Chondrocyte (in vitro differentiated cells): ENCODE measurements around the gene FTCD. TPM values are rescaled to one million over a fixed set of nuclear protein-coding genes. Genes with fewer than 3 reads are reported as not detected.
"Not testable (repeated sequence)": the region's sequence is repeated elsewhere in the genome, so short reads cannot be mapped to it uniquely, and the experiment has no call there.

Source experiments
- DNase-seq: peaks from one replicate; pipeline ENCODE4 v3.0.0; 2021; ENCODE audit warnings: mixed read lengths, low spot score
- H3K27ac Mint-ChIP-seq: one replicate; pipeline ENCODE4 v1.8.0; 2021; ENCODE audit warnings: mild to moderate bottlenecking, moderate library complexity, mixed read lengths; ENCODE audit not compliant: unreplicated experiment
- H3K27me3 Mint-ChIP-seq: 2 replicates; pipeline ENCODE4 v1.8.0; 2021; ENCODE audit warnings: low read depth, mixed read lengths
- H3K36me3 Mint-ChIP-seq: 2 replicates; pipeline ENCODE4 v1.8.0; 2021; ENCODE audit warnings: low read depth, mixed read lengths
- H3K4me1 Mint-ChIP-seq: 2 replicates; pipeline ENCODE4 v1.8.0; 2021; ENCODE audit warnings: low read depth, mild to moderate bottlenecking, mixed read lengths
- H3K4me3 Mint-ChIP-seq: one replicate; pipeline ENCODE4 v1.8.0; 2021; ENCODE audit warnings: mild to moderate bottlenecking, moderate library complexity, mixed read lengths; ENCODE audit not compliant: unreplicated experiment
- H3K9me3 Mint-ChIP-seq: 2 replicates; pipeline ENCODE4 v1.8.0; 2021; ENCODE audit warnings: low read depth, mixed read lengths
- total RNA-seq: library from RNA; stranded (reverse); gene quantifications from 3 replicates; pipeline ENCODE4 v1.2.1, GENCODE V29; 2021
- TF ChIP-seq, protein P1 (sequence below): fragments of 200-600 bp; sonication (generic); IDR thresholded peaks from 2 replicates; pipeline ENCODE4 v1.5.0; 2021; ENCODE audit warnings: antibody characterized with exemption, mild to moderate bottlenecking, moderate library complexity

The FTCD gene
- total RNA-seq, 1 donor from 2014 or later: 1.7 TPM

DNA sequence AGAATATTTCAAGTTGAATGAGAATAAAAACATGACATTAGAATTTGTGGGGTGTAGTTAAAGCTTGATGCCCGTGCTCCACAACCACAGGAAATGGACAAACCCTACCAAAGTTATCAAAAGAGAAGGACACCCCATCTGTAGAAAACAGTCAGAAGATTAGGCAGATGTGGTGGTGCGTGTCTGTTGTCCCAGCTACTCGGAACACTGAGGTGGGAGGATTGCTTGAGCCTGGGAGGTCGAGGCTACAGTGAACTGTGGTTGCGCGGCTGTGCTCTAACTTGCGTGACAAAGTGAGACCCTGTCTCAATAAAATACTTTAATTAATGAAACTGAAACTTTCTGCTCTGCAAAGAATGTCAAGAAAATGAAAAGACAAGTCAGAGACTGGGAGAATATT, 30.3 kb upstream of the FTCD start:
- Mint-ChIP-seq H3K9me3 (no peaks in the 10 kb centered on the region), H3K27ac (peak overlapping the region; percentile 98), H3K4me1 (peaks cover 46% of the 10 kb centered on the region), H3K27me3 (no peaks in the 10 kb centered on the region), H3K36me3 (peaks cover 5% of the 10 kb centered on the region), H3K4me3 (peak overlapping the region; percentile 87)
- no peak for DNase-seq
- TF ChIP-seq, protein P1, sequence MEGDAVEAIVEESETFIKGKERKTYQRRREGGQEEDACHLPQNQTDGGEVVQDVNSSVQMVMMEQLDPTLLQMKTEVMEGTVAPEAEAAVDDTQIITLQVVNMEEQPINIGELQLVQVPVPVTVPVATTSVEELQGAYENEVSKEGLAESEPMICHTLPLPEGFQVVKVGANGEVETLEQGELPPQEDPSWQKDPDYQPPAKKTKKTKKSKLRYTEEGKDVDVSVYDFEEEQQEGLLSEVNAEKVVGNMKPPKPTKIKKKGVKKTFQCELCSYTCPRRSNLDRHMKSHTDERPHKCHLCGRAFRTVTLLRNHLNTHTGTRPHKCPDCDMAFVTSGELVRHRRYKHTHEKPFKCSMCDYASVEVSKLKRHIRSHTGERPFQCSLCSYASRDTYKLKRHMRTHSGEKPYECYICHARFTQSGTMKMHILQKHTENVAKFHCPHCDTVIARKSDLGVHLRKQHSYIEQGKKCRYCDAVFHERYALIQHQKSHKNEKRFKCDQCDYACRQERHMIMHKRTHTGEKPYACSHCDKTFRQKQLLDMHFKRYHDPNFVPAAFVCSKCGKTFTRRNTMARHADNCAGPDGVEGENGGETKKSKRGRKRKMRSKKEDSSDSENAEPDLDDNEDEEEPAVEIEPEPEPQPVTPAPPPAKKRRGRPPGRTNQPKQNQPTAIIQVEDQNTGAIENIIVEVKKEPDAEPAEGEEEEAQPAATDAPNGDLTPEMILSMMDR: no peak

DNA sequence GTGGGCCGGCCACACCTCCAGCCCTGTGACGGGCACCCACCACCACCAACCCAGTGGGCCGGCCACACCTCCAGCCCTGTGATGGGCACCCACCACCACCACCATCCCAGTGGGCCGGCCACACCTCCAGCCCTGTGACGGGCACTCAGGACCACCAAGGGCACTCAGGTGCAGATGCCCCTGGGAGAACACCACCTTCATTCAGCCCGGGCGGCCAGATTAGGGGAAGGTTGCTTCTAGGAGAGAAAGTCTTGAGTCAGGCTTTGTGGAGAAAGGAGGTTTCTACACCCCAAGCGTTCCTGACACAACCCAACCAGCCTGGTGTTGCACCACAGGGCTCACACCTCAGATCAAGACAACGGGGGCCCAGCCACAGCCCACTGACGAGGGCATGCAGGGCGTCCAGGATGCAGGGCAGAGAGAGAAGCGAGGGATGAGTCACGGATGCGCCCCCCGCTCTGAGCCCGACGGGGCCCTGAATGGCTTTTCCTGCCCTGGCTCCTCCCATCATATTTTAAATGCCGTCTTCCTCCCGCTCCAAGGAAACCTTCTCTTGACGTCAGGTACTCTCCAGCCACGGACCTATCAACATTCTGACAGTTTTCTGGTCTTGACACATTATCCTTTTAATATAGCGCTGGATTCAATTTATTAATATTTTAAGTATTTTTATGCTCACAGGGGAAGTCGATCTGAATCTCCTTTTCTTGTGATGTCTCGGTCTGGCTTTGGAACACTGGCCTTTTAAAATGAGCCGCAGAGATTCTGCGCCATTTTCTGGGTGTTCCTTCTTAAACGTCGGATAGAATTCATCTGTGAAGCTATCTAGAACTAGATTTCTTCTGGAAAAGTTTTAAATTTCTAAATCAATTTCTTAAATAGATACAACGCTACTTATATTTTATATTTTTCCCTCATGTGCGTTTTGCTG, 29.5 kb upstream of the FTCD start:
- H3K9me3 Mint-ChIP-seq: no peaks in the 10 kb centered on the region
- peaks cover 5% of the 10 kb centered on the region for H3K36me3 Mint-ChIP-seq
- DNase-seq: no peak
- H3K27ac Mint-ChIP-seq: peak overlapping the region; percentile 98
- no peaks in the 10 kb centered on the region for H3K27me3 Mint-ChIP-seq
- H3K4me3 Mint-ChIP-seq: peak overlapping the region; percentile 87
- TF ChIP-seq, protein P1: no peak
- peaks cover 41% of the 10 kb centered on the region for H3K4me1 Mint-ChIP-seq

DNA sequence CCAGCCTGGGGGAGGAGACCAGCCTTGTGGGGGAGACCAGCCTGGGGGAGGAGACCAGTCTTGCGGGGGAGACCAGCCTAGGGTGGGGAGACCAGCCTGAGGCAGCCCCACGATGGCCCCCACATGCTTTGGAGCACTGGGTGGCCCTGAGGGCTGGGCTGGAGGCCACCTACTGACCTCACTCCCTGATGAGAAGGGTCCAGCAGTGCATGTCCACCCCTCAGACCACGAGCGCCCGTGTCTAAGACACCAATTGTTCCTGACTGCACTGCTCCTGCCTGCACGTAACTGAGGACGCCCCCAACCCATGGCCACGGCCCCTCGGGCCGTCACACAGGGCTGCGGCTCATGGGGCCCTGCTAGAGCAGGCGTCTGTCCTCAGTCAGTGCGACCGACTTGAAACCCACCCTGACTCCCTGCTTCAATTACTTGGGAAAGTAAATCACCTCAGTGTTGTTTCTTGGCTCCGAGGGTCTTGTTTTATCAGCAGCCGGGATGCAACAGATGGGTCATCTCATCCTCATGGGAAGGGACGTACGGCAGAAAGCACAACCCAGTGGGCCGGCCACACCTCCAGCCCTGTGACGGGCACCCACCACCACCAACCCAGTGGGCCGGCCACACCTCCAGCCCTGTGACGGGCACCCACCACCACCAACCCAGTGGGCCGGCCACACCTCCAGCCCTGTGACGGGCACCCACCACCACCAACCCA, 28.7 kb upstream of the FTCD start, which contains the start of gene SPATC1L:
SPATC1L (minus strand) TSS at position 550 of the 715 bp plus-strand sequence. CDS start 1,643 bp downstream, outside the sequence.
- H3K4me1 Mint-ChIP-seq: peaks cover 35% of the 10 kb centered on the region
- H3K36me3 Mint-ChIP-seq: peaks cover 4% of the 10 kb centered on the region
- no peaks in the 10 kb centered on the region for H3K9me3 Mint-ChIP-seq
- no peaks in the 10 kb centered on the region for H3K27me3 Mint-ChIP-seq
- peak within 1 kb of the TSS; percentile 98 for H3K27ac Mint-ChIP-seq
- TF ChIP-seq, protein P1: no peak
- DNase-seq: no peak
- peak within 1 kb of the TSS; percentile 87 for H3K4me3 Mint-ChIP-seq

DNA sequence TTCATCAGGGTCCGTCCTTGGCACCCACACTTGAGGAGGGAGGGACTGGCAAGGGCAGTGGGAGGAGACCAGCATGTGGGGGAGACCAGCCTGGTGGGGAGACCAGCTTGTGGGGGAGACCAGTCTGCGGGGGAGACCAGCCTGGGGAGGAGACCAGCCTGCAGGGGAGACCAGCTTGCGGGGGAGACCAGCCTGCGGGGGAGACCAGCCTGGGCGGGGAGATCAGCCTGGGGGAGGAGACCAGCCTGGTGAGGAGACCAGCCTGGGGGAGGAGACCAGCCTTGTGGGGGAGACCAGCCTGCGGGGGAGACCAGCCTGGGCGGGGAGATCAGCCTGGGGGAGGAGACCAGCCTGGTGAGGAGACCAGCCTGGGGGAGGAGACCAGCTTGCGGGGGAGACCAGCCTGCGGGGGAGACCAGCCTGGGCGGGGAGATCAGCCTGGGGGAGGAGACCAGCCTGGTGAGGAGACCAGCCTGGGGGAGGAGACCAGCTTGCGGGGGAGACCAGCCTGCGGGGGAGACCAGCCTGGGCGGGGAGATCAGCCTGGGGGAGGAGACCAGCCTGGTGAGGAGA, 28.0 kb upstream of the FTCD start:
- not testable (repeated sequence) for H3K27me3 Mint-ChIP-seq, H3K9me3 Mint-ChIP-seq, DNase-seq, H3K36me3 Mint-ChIP-seq, H3K27ac Mint-ChIP-seq
- peak overlapping the region; percentile 86 for H3K4me3 Mint-ChIP-seq
- peaks cover 28% of the 10 kb centered on the region for H3K4me1 Mint-ChIP-seq

DNA sequence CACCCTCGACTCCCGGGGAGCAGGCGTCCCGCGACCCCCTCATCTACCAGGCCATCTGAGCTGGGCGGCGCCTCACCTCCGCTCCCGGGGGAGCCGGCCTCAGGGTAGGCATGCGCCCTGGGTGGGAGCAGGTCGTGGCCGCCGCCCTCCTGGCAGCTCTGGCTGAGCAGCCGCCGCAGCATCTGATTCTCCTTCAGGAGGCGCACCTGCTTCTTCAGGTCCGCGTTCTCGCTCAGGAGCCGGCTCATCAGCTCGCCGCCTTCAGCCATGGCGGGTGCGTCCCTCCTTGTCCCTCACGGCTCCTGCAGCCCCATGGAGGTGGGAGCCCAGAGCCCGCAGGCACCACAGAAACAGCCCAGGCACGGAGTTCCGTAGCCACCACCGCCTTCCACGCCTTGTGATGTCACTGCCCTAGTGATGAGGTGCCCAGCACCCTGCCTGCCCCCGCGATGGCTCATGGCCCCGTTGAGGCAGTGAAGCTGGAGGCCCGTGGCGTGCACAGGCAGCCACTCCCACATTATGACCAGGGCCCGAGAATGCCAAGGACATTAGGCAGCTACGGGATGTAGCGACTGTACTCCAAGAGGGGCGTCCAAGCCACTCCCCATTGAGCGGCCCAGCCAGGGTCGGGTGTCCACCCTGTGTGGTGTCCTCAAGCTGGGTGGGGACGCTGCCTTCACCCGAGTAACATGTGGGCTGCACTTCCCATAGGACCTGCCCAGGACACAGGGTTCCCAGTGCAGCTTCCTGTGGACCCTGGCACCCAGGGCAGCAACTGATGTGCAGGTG, 27.4 kb upstream of the FTCD start:
- Mint-ChIP-seq H3K4me1 (peaks cover 21% of the 10 kb centered on the region), H3K27me3 (no peaks in the 10 kb centered on the region), H3K27ac (no peak overlapping the region), H3K9me3 (peaks cover under 1% of the 10 kb centered on the region), H3K36me3 (peaks cover under 1% of the 10 kb centered on the region), H3K4me3 (peak overlapping the region; percentile 61)
- TF ChIP-seq, protein P1: no peak
- no peak for DNase-seq
